ENCODE measurements around the gene MT4.
A peak's percentile ranks its signal among the peaks of the same experiment; 100 is the strongest.

MT4 gene

DNA sequence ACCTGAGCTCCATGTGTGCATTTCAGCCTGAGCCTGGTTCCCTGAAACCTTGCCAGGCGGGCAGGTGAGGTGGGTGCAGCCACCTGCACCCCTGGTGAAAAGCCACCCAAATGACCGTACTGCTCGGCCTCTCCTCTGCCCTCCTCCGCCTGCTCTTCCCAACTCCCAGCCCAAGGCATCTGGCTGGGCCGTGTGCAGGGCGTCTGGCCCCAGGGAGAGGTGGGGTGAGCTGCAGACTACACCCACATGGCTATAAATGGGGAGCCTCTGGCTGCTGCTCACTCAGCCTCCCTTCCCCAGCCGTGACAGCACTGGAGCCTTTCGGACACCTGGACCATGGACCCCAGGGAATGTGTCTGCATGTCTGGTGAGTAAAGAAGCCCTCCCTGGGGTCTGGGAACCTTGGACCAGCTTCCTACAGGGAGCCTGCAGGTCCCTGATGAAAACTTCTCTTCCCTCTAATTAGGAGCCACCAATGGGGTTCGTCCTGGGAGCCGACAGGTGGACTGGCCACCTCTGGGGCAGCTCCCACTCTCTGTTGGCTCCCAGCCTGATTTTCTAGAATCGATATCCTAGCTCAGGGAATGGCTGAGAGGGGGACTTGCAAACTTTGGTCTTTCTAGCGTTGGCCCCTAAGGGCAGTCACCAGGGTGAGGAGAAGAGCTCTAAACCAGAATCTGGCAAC, at the start of gene MT4:
Gene MT4 (plus strand): TSS at position 281 of the 685 bp plus-strand sequence. CDS start 56 bp downstream, at position 337.
- no peak for DNase-seq

DNA sequence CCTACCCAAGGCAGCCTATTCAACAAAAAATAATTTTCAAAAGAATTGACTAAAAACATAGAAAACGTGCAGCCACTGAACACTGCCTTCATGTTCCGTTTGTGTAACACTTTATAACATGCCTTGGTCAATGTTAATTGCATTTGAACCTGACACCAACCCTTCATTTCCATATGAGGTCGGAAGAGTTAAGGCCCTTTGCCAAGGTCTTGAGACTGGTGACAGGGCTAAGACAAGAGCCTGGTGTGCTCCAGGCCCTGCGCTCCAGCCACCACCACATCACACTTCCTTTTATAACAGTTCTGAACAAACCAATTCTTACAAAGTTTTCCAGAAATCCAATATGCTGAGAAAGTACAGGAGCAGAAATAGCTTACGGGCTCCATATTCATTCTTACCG, 49.2 kb upstream of the MT4 start:
- DNase-seq = no peak

DNA sequence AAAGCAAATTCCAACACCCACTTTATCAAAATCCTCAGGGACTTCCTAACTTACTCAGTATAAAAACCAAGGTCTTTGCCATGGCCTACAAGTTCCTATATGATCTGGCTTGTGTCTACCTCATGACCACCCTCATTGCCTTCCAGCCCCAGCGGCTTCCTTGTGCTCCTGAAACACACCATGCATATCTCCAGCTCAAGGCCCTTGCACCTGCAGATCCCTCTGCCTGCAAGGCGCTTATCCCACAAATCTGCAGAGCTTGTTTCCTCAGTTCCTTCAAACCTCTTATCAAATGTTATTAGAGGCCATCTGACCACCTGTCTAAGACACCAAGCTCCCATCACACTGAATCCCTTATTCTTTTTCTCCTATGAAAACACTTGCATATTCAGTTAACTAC, 47.7 kb upstream of the MT4 start:
- no peak for DNase-seq

DNA sequence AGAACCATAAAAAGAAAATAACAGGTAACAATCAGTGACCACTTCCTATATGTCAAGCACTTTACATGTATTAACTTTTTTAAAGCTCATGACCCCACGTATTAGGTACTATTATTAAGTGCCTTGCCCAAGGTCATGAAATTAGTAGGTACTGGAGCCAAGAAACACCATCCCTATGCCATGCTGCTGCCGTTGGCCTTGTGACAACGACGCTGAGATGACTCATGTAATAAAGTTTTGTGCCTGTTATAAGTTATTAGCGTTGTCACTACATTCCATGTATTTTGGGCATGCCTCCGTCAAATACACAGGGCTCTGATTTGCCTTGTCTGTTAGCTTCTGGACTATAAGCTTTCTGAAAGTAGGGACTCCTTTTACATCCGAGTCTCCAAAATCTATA, 46.4 kb upstream of the MT4 start:
- DNase-seq = no peak

DNA sequence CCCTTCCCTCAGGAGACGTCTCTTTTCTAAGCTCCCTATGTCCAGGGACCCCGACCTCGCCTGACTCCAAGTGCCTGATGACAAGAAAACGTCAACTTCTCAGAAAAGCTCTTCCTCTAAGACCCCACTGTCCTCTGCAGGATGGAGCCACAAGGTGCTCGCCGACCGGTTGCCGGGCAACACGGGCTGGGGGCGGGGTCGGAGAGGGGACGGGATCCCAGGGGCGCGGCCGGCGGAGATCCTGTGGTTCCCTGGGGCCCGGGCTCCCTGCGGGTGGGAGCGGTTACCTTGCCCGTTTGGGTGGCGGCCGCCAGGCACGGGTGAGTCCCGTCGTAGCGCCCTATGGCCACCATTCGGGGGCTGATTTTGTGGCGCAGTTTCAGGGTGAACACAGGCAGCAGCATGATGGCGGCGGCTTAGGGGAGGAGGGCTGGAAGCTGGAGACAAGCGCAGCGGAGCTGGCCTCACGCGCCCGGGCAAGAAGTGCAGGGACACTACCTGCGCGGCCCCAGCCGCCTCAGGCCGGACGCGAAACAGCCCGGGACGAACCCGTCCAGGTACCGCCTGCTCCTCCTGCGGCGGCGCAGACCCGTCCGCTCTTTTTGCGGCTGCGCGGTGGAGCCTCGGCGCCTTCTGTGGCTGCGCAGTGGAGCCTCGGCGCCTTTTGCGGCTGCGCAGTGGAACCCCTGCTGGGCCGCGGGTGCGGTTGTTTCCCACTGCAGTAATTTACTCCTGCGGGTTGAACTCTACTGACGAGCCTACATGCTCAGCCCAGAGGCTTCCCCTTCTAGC, 45.2 kb upstream of the MT4 start, which contains the start of gene BBS2:
Gene BBS2 (minus strand): TSS at position 566 of the 792 bp plus-strand sequence. CDS start 162 bp downstream, at position 404.
- peak; percentile 85 for DNase-seq

DNA sequence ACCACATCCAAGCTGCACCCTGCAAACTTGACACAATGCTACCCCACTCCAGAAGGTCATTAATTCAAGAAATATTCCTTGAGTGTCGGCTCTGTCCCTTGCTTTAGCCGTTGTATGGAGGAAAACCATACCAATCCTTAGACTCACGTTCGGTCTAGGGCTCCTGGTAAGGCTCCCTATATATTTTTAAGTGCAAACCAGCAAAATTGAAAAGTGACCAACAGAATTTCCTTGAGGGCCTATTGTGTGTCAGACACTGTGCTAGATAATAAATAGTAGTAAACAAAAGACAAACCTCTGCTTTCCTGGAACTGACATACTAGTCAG, 44.7 kb upstream of the MT4 start:
- DNase-seq = no peak

DNA sequence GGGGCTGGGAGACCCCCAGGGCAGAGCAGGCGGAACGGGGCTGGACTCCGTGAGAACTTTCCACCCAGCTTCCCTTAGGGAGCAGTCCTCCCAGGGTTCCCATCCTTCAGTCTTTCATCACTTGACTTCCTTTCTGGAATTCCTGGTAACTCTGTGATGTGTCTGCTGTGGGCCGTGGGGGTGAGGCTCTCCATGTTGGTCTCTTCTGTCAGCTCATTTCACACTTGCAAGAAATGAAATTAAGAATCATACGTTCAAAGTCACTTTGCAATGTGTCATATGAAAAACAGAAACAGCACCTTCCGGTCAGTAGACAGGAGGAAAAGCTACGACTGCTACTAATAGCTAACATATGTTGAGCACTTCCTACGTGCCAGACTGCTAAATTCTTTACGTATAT, 39.6 kb upstream of the MT4 start:
- DNase-seq = no peak

DNA sequence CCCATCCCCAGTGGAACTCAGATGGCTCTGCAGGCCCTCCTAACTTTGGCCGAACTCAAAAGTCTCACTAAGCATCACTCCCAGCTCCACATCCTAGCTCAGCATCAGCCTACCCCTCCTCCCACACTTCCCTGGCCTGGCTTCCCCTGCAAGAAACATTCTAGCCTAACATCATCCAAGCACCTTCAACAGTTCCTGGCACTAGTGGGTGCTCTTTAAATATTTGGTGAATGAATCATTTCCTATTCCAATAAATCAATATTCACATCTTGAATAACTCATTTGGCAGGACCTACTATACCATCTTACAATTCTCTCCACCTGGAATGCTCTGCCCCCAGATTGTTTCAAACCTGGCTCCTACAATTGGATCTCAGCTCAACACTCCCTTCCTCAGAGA, 34.0 kb upstream of the MT4 start:
- DNase-seq = no peak

DNA sequence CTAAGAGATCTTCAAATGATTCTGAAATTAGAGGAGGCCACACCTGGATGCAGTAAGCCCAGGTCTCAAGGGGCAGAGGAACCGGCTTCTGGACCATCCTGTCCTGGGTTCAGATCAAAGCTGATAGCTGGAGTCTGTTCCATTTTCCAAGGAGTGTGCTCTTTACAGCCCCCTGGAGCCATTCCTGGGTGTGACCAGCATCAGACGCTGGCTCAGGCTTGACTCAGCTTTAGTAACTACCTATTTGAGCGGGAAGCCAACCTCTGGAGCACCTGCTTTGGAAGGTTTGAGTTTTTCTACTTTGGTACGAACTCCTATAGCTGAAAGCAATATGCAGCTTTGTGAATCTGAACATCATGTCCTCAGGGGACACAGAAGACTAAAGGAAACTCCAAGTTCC, 32.2 kb upstream of the MT4 start:
- no peak for DNase-seq

DNA sequence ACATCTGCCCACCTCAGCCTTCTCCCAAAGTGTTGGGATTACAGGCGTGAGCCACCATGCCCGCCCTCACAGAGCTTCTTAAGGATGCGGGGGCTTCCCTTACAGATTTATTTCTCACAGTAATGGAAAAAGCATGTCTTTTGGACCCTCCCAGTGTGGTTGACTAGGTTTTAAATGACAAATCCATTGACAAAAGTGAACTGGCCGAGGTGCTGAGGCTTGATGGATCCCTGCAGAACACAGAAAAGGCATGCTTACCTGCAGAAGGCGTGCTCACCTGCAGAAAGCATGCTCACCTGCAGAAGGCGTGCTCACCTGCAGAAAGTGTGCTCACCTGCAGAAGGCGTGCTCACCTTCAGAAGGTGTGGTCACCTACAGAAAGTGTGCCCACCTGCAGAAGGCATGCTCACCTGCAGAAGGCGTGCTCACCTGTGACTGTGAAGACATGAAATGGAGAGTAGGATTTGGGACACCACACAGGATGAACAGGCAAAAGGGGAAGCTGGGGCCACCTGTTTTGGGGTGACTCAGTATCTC, 30.0 kb upstream of the MT4 start:
- DNase-seq = no peak

DNA sequence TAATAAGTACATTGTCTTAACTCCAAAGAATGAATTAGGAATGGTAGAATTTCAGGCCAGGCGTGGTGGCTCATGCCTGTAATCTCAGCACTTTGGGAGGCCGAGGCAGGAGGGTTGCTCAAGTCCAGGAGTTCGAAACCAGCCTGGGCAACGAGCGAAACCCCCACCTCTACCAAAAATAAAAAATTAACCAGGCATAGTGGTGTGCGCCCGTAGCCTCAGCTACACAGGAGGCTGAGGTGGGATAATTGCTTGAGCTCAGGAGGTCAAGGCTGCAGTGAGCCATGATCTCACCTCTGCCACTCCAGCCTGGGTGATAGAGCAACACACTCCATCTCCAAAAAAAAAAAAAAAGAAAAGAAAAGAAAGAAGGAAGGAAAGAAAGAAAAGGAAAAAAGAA, 26.5 kb upstream of the MT4 start:
- no peak for DNase-seq

DNA sequence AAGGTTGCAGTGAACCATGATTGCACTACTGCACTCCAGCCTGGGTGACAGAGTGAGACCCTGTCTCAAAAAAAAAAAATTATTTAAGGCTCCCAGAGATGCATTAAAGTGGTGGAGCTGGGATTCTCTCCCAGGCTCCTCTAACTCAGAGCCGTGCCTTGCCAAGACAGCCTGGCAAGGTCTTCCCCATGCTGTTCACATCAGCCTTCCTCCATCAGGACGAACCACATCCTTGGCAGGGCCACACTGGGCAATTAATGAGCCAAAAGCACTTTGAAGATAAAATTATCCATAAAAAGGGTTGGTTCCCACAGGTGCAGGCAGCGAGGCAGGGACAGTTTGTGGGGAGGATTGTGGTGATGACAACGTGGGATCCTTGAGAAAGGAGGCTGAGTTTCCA, 25.2 kb upstream of the MT4 start:
- DNase-seq = no peak

DNA sequence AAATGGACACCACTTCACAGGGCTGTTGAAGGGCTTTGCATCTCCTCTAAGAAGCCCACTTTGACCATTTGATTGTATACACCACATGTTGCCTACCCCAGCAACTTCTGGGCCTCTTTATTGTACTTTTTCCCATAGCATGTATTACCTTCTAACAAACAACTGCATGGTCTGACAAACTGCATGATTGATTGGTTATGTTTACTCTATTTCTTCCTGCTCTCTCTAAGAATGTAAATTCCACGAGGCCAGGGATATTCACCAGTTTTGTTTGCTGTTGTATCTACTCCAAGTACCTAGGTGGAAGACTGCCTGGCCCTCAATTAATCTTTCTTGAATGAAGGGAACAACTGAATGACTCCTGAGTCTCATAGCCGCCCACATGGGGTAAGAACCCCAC, 22.8 kb upstream of the MT4 start:
- DNase-seq = no peak

DNA sequence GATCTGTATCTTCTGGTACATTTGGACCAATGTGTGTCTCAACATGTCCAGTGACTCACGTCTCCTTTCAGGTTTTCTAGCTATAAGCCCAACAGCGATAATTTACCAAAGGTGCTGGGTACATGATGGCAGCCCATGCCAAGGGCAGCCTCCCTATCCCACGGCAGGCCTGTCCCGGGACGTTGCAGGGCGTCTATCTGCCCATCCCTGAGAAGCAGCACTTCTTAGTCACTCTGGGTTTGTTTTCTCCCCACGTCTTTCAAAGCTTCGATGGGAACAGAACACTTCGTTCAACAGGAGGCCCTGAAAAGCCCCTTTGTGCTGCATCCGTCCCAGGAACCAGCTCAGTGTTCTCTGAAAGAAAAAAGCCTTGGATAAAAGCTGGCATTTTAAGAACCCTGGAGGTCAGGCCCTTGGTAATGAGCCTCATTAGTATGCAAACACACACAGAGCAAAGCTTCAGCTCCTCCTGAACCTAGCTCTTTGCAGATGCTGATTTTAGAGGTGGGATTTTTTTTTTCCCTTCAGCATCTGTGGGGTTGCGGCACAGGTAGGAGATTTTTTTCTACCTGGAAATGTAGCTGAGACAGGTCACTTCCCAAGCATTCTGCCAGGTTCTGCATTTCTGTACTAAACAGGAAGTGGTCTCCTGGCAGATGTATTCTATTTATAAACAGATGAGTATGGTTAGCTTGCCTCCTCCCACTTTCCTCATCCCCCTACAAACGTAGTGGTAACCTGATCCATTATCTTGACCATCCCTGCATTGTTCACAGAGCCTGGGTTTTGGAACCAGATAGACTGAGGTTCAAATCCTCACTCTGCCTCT, 17.5 kb upstream of the MT4 start:
- DNase-seq = no peak

DNA sequence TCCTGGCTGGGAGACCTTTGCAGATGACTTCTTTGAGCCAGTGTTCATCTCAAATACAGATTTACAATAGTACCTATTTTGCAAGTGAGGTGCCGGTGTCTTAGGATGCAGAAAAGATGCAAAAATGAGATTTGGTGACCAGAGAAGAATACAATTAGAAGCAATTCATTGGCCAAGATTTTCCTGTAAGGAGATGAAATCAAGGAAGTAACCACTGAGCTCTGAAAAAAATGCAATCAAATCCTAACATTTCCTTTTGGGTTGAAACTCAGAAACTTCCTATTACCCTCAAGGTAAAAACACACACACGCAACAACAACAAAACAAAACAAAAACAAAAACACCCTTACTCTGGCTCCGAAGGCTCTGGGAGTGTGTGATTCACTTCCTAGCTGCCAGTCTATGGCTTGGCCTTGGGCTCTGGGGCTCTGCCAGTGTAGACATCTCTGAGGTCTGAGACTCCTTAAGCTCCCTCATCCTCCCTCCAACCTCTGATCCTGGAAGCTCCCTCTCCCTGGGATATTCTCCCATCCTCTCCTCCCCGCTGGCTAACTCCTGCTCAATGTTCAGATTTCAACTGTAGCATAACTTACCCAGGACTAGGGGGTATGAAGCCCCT, 16.8 kb upstream of the MT4 start:
- no peak for DNase-seq

DNA sequence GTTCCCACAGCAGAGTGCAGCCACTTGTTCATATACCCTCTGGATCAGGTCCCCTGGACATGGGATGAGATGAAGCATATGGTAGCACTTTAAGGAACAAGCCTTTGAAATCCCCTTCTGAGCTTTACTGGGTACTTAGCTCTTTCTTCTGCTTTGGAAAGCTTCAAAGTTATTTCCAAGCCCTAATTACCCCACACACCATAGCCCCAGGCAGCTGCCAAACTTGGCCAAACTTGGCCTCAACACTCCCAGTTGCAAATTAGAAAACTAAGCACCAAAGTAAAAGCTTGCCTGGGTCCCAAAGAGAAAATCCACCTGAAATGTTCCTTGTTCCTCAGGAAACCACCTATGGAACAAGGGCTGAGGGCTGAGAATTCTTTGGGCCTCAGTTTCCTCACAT, 15.7 kb upstream of the MT4 start:
- DNase-seq = no peak

DNA sequence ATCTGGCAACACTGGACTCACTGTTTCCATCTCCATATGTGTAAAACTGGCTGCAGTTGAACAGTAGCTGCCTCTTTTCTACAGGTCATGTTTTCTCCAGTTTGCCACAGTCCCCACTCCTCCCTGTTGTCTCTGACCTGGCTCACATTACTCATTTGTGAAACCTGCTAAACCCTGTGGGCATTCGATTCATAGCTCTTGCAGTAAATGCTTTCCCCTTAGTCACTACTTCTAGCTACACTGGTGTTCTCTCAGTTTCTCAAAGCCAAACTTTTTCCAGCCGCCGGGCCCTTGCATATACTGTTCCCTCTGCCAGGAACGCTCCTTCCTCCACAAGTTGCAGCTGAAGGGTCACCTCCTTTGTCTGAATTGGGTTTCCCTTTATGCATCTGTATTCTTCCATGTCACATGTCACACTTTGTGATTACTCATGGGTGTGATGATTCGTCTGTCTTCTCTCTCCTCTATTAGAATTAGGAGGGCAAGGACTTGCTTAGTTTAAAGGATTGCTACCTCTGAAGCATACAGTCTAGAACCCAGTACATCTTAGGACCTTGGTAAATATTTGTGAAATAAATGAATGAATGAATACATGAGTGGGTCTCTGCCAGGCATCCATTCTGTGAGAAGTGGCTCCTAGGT, 15.0 kb upstream of the MT4 start:
- DNase-seq = no peak

DNA sequence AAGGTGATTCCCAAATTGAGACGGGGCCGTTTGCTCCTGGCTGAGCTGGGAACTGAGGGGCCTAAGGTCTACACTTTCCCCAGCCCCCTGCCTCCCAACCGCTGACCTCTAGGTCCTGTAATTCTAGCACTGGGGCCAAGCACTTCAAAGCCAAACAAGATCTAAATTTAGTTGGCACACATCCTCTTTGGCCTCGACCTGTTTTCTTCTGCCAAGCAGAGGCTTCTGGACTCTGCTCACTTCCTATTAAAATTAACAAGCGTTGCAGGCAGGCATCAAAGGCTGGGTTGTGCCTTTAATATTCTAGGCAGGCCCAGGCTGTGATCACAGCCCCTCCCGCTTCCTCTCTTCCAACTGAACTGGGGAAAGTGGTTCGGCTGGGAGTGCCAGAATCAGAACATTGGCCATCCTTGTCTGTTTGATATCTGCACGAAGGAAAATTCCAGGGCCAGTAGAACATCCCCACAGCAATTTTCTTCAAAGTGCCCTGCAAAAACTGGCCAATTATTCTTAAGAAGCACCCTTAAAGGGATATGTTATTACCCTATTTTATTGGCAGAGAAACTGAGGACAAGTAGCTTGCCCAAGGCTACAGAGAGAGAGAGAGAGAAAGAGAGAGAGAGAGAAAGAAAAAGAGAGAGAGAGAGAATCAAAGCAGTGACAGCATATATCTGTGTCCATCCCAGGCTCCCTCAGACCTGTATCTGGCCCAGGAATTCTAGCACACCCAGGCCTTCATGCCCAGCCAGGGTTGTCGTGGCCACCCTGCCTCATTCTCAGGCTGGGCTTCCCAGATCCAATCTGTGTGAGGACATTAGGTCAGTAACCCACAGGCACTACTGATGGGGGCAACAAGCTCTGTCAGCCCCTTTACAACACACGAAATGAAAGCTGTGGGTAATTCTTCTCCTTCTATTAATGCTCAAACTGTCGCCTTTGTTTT, 12.8 kb upstream of the MT4 start:
- no peak for DNase-seq

DNA sequence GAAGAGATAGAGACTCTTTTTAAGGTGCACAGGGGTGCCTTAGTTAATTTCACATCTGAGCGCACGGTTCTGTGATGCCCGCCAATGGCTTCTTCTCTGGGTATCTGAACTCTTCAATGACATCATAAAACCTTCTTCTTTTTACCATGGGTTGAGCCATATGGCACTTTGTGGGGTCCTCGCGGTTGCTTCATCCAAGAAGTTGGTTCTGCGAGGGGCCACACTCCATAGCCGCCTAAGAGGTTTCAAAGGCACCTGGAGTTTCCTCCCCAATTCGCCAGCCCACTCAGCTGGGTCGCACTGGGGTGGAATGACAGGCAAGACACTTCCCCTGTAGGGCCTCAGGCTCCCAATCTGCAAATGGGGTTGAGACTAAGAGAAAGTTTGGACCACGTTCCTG, 10.4 kb upstream of the MT4 start:
- DNase-seq = no peak

DNA sequence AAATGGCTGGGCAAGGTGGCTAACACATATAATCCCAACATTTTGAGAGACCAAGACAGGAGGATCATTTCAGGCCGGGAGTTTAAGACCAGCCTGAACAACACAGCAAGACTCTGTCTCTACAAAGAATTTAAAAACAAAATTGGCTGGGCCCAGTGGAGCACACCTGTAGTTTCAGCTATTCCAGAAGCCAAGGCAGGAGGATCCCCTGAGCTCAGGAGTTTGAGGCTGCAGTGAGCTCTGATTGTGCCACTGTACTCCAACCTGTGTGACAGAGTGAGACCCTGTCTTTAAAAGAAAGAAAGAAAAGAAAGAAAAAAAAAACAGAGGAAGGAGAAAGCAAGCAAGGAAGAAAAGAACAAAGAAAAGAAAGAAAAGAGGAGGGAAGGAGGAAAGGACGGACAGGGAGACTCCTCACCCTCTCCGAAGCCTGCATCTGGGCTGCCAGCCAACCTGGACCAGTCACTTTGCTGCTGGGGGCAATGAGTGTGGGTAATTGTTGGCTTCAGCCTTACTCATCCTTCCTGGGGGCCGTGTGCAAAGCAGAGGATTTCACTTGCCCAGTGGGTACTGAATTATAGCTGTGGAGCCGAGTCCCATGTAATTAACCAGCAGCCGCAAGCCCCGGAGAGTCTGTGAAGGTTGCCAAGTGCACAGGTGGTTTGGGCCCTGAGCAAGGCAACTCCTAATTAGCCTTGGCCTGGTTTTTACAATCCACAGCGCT, 6.7 kb upstream of the MT4 start:
- DNase-seq = peak; percentile 84

DNA sequence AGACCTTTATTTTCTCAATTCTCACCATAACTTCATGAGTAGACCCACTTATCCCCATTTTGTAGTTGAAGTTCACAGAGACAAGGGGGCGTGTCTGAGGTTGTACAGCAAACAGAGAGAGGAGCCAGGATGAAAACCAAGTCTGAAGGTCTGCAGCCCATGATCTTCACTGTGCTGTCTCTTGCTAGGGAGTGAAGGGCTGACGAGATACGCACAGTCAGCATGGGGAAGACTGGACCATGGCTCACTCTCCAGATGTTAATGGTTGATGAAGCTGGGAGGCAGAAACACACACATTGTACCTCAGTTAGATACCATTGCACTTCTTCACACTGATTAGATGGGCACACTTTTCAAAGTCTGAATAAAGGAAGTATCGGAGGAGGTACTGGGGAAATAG, 5.8 kb upstream of the MT4 start:
- no peak for DNase-seq

Measured in NCI-H2171 treated with DMSO at 0.1 percent for 48 hours (cell line).